NCI-H2171 treated with DMSO at 0.1 percent for 48 hours (cell line): ENCODE data around the gene NTN5.
"Not testable (repeated sequence)": the region's sequence is repeated elsewhere in the genome, so short reads cannot be mapped to it uniquely, and the experiment has no call there.

ENCODE experiments used
- DNase-seq: peaks from one replicate; lab custom pipeline; 2025; lab: John Stamatoyannopoulos, UW

NTN5 gene

GRCh38 chr19:48669903-48670668, 2.7 kb downstream of the NTN5 start:
- no peak for DNase-seq

GRCh38 chr19:48668761-48669160, 4.1 kb downstream of the NTN5 start:
- DNase-seq: no peak

GRCh38 chr19:48668332-48668731, 4.5 kb downstream of the NTN5 start:
- no peak for DNase-seq

- DNase-seq: no peak
Measured at GRCh38 chr19:48665786-48666185, 7.0 kb downstream of the NTN5 start.

- DNase-seq: no peak
Measured at GRCh38 chr19:48664476-48664875, 8.3 kb downstream of the NTN5 start.

GRCh38 chr19:48663667-48664066, 9.2 kb downstream of the NTN5 start:
- DNase-seq: no peak

GRCh38 chr19:48661711-48662090, 11.1 kb downstream of the NTN5 start:
- no peak for DNase-seq

GRCh38 chr19:48660852-48661710, 11.7 kb downstream of the NTN5 start:
- DNase-seq: no peak

- no peak for DNase-seq
Measured at GRCh38 chr19:48659768-48660167, 13.0 kb downstream of the NTN5 start.

GRCh38 chr19:48658483-48658882, 14.3 kb downstream of the NTN5 start:
- no peak for DNase-seq

GRCh38 chr19:48657828-48658227, 15.0 kb downstream of the NTN5 start:
- not testable (repeated sequence) for DNase-seq

- peak; percentile 49 for DNase-seq
Measured at GRCh38 chr19:48656840-48657474, 15.9 kb downstream of the NTN5 start.

GRCh38 chr19:48654299-48655059, 18.3 kb downstream of the NTN5 start:
- DNase-seq: peak; percentile 99

- no peak for DNase-seq
Measured at GRCh38 chr19:48651683-48652048, 21.2 kb downstream of the NTN5 start.

GRCh38 chr19:48650974-48651682, 21.7 kb downstream of the NTN5 start:
- DNase-seq: no peak

GRCh38 chr19:48648134-48648533, 24.7 kb downstream of the NTN5 start:
- DNase-seq: peak; percentile 55

GRCh38 chr19:48646722-48647216, 26.0 kb downstream of the NTN5 start:
- DNase-seq: no peak

GRCh38 chr19:48646001-48646721, 26.7 kb downstream of the NTN5 start, which contains the start of gene CA11:
Gene CA11, minus strand, starts transcription at chr19:48646187. Its CDS starts 555 bp downstream, at chr19:48645632.
- peak; percentile 97 for DNase-seq

- DNase-seq: no peak
Measured at GRCh38 chr19:48645620-48646000, 27.2 kb downstream of the NTN5 start.

GRCh38 chr19:48644839-48645619, 27.8 kb downstream of the NTN5 start:
- peak; percentile 89 for DNase-seq
